Measurements from ENCODE around the gene PDXP. TPM values are rescaled to one million over a fixed set of nuclear protein-coding genes. Genes with fewer than 3 reads are reported as not detected.

Gene PDXP
- total and polyA plus RNA-seq, 2 of the 4 experiments (the other 2 are of a cell fraction), result 5.4 to 24.1 TPM

GRCh38 chr22:37657590-37658132 lies 862 bp upstream of the PDXP start:
- peak; percentile 7 for DNase-seq

More at GRCh38 chr22:37657590-37658132, 862 bp upstream of the PDXP start:
- ChIA-PET POLR2A (ENCODE audit: unreplicated experiment) (interaction anchor here (0.7 to 2.0 kb wide), 5 partner anchors 14 to 36 kb away, joined by 3 to 14 read pairs (median 6); partner anchors contain the start of gene LGALS1), CTCF (interaction anchor here (0.6 to 2.6 kb wide), 3 partner anchors 14 to 22 kb away, joined by 4 to 12 read pairs (median 4); partner anchors contain the start of gene LGALS1)
- in situ Hi-C loops (cut with MboI; ENCODE audit: low sequenced_read_pairs) (no loop called here), dilution Hi-C loops (cut with HindIII; ENCODE audit: low sequenced_read_pairs, unreplicated experiment) (no loop called here), intact Hi-C loops (cut with micrococcal nuclease) (no loop called here)
- Histone ChIP-seq H4K8ac (ENCODE audit: low read depth in 2 of 2, low read length in 2 of 2) (peak overlapping the region; percentile 95 to 99), H2AK9ac (replicated peaks; ENCODE audit: low read depth, low read length, poor library complexity) (peak overlapping the region; percentile 46), H2BK120ac (ENCODE audit: low read depth, low read length) (no peak overlapping the region; the same call in 1 of the 2 replicates), H4K20me1 (ENCODE audit: insufficient read depth, low read length) (peaks cover 26% of the 10 kb centered on the region), H3K14ac (replicated peaks; ENCODE audit: low read depth, low read length) (peak overlapping the region; percentile 80; the same call in 1 of the 2 replicates), H4K91ac (ENCODE audit: insufficient read depth, low read depth, low read length) (peak overlapping the region; percentile 83; the same call in 1 of the 2 replicates), H2BK5ac (ENCODE audit: low read depth, low read length, poor library complexity, severe bottlenecking) (peak overlapping the region; percentile 73), H2AK5ac (ENCODE audit: low read depth, low read length) (no peak overlapping the region), H3K4ac (ENCODE audit: low read depth, low read length) (peak overlapping the region; percentile 74; the same call in 1 of the 2 replicates), H2BK20ac (ENCODE audit: low read depth, low read length) (no peak overlapping the region), H3K4me1 (ENCODE audit: control insufficient read depth, insufficient read depth, low read length) (peaks cover 21% of the 10 kb centered on the region), H3K9ac (ENCODE audit: low read depth, low read length) (peak overlapping the region; percentile 79), H3K23ac (ENCODE audit: low read depth, low read length) (no peak overlapping the region), H3K79me1 (ENCODE audit: low read depth in 1 of 2, low read length in 2 of 2) (peaks cover 17 to 37% of the 10 kb centered on the region in 2 experiments; a peak in 3 of 4 replicates), H4K5ac (ENCODE audit: low read depth, low read length) (peak overlapping the region; percentile 91), H3K9me1 (ENCODE audit: insufficient read depth, low read length) (peaks cover 11% of the 10 kb centered on the region), H3K18ac (ENCODE audit: low read depth, low read length) (no peak overlapping the region), H2AFZ (replicated peaks; ENCODE audit: low read length, poor library complexity) (peak overlapping the region; percentile 95), H3K9me3 (ENCODE audit: control insufficient read depth, insufficient read depth, low read length) (no peaks in the 10 kb centered on the region), H3K4me3 (ENCODE audit: insufficient read depth, low read depth, low read length) (peak overlapping the region; percentile 52), H2BK15ac (ENCODE audit: low read depth, low read length) (peak overlapping the region; percentile 95; the same call in 1 of the 3 replicates), H3K27me3 (ENCODE audit: control insufficient read depth, insufficient read depth, low read length) (no peaks in the 10 kb centered on the region), H3K27ac (ENCODE audit: insufficient read depth, low read length) (peak overlapping the region; percentile 74), H3K56ac (ENCODE audit: extremely low read depth, insufficient read depth, low read length) (peak overlapping the region; percentile 67; the same call in 1 of the 2 replicates), H3K36me3 (ENCODE audit: control insufficient read depth, insufficient read depth, low read length) (peaks cover 14% of the 10 kb centered on the region), H3K4me2 (ENCODE audit: low read depth, low read length) (peak overlapping the region; percentile 92)
- no peak for TF ChIP-seq BHLHE40 (IDR thresholded peaks at IDR 0.05; ENCODE audit: low read depth, low read length)
- TF ChIP-seq RFX5 (IDR thresholded peaks at IDR 0.05; ENCODE audit: low read depth, low read length), result no peak
- no peak for TF ChIP-seq CHD1 (IDR thresholded peaks at IDR 0.05; ENCODE audit: low read depth, low read length)
- TF ChIP-seq, protein P1, sequence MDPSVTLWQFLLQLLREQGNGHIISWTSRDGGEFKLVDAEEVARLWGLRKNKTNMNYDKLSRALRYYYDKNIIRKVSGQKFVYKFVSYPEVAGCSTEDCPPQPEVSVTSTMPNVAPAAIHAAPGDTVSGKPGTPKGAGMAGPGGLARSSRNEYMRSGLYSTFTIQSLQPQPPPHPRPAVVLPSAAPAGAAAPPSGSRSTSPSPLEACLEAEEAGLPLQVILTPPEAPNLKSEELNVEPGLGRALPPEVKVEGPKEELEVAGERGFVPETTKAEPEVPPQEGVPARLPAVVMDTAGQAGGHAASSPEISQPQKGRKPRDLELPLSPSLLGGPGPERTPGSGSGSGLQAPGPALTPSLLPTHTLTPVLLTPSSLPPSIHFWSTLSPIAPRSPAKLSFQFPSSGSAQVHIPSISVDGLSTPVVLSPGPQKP (IDR thresholded peaks at IDR 0.05; ENCODE audit: borderline replicate concordance, low read depth, low read length), result no peak
- no peak for TF ChIP-seq SMC3 (IDR thresholded peaks at IDR 0.05; ENCODE audit: low read depth, low read length)
- no peak for TF ChIP-seq RAD21 (IDR thresholded peaks at IDR 0.05; ENCODE audit: low read length)
- TF ChIP-seq POLR2A (IDR thresholded peaks at IDR 0.05; ENCODE audit: low read depth, low read length), result no peak
- TF ChIP-seq, protein P2, sequence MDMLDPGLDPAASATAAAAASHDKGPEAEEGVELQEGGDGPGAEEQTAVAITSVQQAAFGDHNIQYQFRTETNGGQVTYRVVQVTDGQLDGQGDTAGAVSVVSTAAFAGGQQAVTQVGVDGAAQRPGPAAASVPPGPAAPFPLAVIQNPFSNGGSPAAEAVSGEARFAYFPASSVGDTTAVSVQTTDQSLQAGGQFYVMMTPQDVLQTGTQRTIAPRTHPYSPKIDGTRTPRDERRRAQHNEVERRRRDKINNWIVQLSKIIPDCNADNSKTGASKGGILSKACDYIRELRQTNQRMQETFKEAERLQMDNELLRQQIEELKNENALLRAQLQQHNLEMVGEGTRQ (IDR thresholded peaks at IDR 0.05; ENCODE audit: low read depth, low read length), result no peak
- TF ChIP-seq MAFK (IDR thresholded peaks at IDR 0.05; ENCODE audit: low read depth, low read length), result no peak
- no peak for TF ChIP-seq CEBPB (IDR thresholded peaks at IDR 0.05; ENCODE audit: low read depth, low read length)
- BruUV-seq (replicated peaks), result no TSS peak
- WGBS, 2 experiments (ENCODE audit: extremely low coverage in 2 of 2, insufficient read length in 1 of 2), result 7% methylated on average over 3 of the region's 6 CpGs; no CpG with 5 or more reads in 1 of the 2 experiments
- no peak for ATAC-seq (ENCODE audit: low read depth)
